SIG-M5 treated with dmso at 0.1 percent for 504 hours (cell line): ENCODE measurements around the gene KLF14.
"Not testable (repeated sequence)": the region's sequence is repeated elsewhere in the genome, so short reads cannot be mapped to it uniquely, and the experiment has no call there.

Experiments used
- DNase-seq: peaks from one replicate; lab custom pipeline; 2025; ENCODE audit not compliant: unreplicated experiment; lab: John Stamatoyannopoulos, UW

The KLF14 gene

DNA sequence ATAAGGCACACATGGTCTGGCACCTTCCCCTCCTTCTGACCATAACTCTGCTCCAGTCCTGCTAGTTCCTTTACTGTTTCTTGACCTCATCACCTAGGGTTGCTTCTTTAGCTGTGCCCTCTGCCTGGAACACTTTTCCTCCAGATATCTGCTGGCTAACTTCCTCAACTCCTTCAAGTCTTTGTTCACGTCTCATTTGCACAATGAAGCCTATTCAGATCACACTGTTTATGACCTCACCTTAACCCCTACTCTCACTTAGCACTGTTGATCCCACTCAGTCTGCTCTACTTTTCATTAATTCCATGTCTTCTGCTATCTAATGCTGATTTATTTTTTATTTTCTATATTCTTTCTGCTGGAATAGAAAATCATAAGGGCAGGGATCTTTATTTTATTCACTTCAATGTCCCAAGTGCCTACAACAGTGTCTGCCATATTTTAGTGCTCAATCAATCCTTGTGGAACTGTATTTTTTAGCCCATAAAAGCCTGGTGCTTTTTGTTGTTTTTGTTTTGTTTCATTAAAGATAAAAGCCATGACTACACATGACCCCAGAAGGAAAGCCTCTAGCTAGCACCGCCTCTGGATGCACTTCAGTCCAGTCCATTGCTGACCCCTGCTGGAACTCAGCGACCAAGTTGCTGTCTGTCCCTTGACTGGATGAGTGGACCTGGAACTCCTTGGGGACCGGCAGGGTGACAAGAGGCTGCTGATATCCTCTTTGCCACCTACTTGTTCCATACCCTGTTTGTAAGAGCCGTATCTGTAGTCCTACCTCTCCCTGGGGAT lies 12.3 kb downstream of the KLF14 start:
- DNase-seq: peak; percentile 19

- DNase-seq: no peak
These were observed 14.5 kb downstream of the KLF14 start for GRCh38 chr7:130719541-130719940.

- no peak for DNase-seq
These were observed 21.6 kb downstream of the KLF14 start for GRCh38 chr7:130712416-130712815.

DNA sequence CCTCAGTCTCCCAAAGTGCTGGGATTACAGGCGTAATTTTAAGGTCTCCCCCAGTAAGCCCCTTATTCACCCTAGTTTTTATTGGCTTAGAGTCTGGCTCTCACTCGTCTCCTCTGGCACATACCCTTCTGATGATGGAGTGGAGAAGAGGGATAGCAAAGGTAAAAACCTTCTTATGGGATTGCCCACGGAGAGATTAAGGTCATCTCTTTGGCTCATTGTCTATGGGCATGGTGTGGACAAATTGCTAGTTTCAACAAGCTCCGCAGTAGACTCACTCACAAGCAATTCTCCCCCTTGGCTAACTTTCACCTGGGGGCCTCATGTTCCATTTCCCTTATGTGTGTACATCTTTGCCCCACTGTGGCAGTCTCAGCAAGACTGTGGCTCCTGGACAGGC lies 25.2 kb downstream of the KLF14 start:
- no peak for DNase-seq

GRCh38 chr7:130708001-130708400 lies 26.0 kb downstream of the KLF14 start:
- DNase-seq: no peak

- DNase-seq: peak; percentile 4
These were observed 30.2 kb downstream of the KLF14 start for GRCh38 chr7:130703851-130704250.

DNA sequence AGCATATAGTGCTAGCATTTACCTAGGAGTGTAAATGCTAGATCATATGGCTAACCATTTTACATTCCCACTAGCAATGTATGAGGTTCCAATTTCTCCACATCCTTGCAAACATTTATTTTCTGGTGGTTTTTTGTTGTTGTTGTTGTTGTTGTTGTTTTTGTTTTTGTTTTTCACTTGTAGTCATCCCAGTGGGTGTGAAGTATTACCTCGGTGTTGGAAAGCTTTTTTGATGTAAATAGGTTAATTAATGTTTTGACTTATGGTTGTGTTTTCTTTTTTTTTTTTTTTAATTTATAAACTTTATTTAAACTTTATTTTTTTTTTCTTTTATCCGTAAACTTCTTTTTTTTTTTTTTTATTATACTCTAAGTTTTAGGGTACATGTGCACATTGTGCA lies 32.4 kb downstream of the KLF14 start:
- DNase-seq: no peak

DNA sequence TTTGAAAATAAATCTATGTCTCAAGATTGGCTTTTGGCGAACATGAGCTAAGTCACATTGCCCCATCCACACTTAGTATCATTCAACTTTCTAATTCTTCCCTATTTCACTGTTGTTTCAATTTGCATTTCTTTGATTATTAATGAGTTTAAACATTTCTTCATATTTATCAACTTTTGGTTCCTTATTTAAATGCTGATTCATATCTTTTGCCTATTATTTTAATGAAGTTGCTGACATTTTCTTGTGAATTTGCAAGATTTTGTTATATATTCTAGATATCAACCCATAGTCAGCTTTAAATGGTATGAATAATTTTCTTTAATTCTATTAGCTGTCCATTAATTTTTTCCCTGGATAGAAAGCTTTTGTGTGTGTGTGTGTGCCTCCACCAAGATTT lies 33.2 kb downstream of the KLF14 start:
- DNase-seq: no peak

GRCh38 chr7:130699686-130700085 lies 34.3 kb downstream of the KLF14 start:
- DNase-seq: no peak

DNA sequence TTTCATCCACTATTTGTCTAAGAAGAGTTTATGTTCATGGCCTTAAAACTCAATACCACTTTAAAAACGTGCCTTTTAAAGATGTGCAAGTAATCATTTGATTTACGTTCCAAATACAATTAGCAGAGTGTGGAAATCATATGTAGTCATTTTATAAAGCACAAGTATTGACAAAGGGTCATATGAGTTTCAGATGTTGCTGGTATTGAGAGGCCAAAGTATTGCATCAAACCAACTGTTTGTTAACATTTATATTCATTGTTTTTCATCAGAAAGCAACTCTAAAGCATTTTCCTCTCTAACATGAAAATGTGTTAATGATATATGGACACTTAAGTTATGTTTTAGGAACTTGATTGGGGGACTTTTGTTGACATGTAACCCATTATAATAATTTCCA lies 36.2 kb downstream of the KLF14 start:
- DNase-seq: no peak

DNA sequence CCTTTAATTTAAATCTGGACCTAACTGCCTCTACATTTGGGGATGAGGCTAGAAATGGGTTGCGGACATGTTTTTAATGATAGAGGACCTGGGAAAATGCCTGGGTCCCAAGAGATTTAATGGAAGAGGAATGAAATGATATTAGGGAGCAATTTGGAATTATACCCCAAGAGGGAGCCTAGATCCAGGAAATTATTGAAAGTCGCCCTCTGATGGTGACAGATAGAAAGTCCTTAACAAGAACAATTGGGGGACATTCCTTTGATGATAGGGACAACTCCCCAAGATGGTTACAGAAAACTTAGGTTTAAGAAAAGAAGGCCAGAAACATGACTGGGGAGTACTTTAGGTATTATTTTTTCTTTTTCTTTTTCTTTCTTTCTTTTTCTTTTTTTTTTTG lies 38.2 kb downstream of the KLF14 start:
- peak; percentile 16 for DNase-seq

DNA sequence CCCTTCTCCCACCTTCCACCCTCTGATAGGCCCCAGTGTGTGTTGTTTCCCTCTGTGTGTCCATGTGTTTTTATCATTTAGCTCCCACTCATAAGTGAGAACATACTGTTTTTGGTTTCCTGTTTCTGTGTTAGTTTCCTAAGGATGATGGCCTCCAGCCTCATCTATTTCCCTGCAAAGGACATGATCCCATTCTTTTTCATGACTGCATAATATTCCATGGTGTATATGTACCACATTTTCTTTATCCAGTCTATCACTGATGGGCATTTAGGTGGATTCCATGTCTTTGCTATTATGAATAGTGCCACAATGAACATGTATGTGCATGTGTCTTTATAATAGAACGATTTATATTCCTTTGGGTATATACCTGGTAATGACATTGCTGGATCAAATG lies 41.6 kb downstream of the KLF14 start:
- DNase-seq: not testable (repeated sequence)

GRCh38 chr7:130689683-130690082 lies 44.3 kb downstream of the KLF14 start:
- no peak for DNase-seq

GRCh38 chr7:130683026-130683425 lies 51.0 kb downstream of the KLF14 start:
- DNase-seq: no peak
